Uterus (tissue), 4 donors: ENCODE measurements around the gene INAFM1. TPM values are rescaled to one million over a fixed set of nuclear protein-coding genes. Genes with fewer than 3 reads are reported as not detected.

Experiments used
- DNase-seq, 2 donors: peaks; one replicate each; pipeline ENCODE4 v3.0.0-alpha.2; 2019 to 2020
- H3K27ac ChIP-seq, 2 donors: fragments of 200-600 bp; sonication (generic); 1 replicate in 1 of 2; 2 replicates in 1 of 2; pipeline ENCODE4 v1.5.1; 2016 to 2018
- H3K27me3 ChIP-seq, 2 donors: fragments of 200-600 bp; sonication (generic); one replicate each; pipeline ENCODE4 v1.5.1; 2018 to 2019; ENCODE audit warnings: control low read depth in 1 of 2
- H3K36me3 ChIP-seq, 2 donors: fragments of 200-600 bp; sonication (generic); one replicate each; pipeline ENCODE4 v1.5.1; 2019; ENCODE audit warnings: control low read depth in 1 of 2
- H3K4me1 ChIP-seq, 2 donors: fragments of 200-600 bp; sonication (generic); one replicate each; pipeline ENCODE4 v1.5.1; 2018 to 2019; ENCODE audit warnings: control low read depth in 1 of 2
- H3K4me3 ChIP-seq, 2 donors: fragments of 200-600 bp; sonication (generic); 1 replicate in 1 of 2; 2 replicates in 1 of 2; pipeline ENCODE4 v1.5.1; 2018 to 2019; ENCODE audit warnings: mild to moderate bottlenecking in 1 of 2
- H3K9me3 ChIP-seq, 2 donors: fragments of 200-600 bp; sonication (generic); one replicate each; pipeline ENCODE4 v1.5.1; 2019; ENCODE audit warnings: control low read depth in 1 of 2
- POLR2A ChIP-seq, 2 donors: fragments of 450-650 bp; IDR thresholded peaks; one replicate each; pipeline ENCODE4 v1.6.1; 2016; ENCODE audit warnings: antibody characterized with exemption in 2 of 2, mild to moderate bottlenecking in 1 of 2, moderate library complexity in 1 of 2
- intact Hi-C: fragments of 100-400 bp; cut with DNase I; formaldehyde crosslinking; loops from one replicate; pipeline ENCODE4 v1.15.1; 2023; ENCODE audit warnings: low total_unique reads
- total RNA-seq, 4 donors: library from RNA; depleted of rRNA in 3 of 4; stranded (reverse); fragments of >200 nt in 3 of 4; gene quantifications; one replicate each; pipeline versions ENCODE4 v1.1.0 to v1.2.4, GENCODE V29; 2014 to 2023
- TF ChIP-seq, protein P1 (sequence below), 4 experiments: fragments of 200-600 bp in 2 of 4; fragments of 450-650 bp in 2 of 4; sonication (generic) in 2 of 4; IDR thresholded peaks; one replicate each; pipeline ENCODE4 v1.5.1; 2016 to 2019; ENCODE audit warnings: antibody characterized with exemption in 4 of 4, mild to moderate bottlenecking in 2 of 4, moderate library complexity in 1 of 4
- donor health status: DM: yes; HTN: yes; CAD: no.

The INAFM1 gene
- total RNA-seq, 4 donors from 2014 or later = 2.8 to 39.5 (median 13.5) TPM

DNA sequence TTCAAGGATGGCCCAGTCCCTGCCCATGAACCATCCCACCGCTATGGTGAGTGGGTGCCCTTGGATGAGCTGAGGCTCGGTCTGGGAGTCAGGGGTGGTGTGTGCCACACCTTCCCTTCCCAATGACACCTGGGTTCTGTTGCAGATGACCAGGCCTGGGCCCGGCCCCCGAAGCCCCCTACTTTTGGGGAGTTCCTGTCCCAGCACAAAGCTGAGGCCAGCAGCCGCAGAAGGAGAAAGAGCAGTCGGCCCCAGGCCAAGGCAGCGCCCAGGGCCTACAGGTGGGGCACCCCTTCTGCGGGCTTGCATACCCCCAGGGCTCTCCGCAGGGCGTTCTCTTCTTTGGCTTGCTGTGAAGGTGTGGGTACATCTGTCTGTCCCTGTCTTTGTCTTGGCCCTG lies 4.3 kb upstream of the INAFM1 start:
- Histone ChIP-seq H3K4me1 (peaks cover 0 to 5% of the 10 kb centered on the region in 2 donors), H3K36me3 (no peaks in the 10 kb centered on the region), H3K4me3 (no peak overlapping the region), H3K27me3 (no peaks in the 10 kb centered on the region), H3K27ac (no peak overlapping the region), H3K9me3 (no peaks in the 10 kb centered on the region)
- intact Hi-C loops = no loop called here
- TF ChIP-seq, protein P1, sequence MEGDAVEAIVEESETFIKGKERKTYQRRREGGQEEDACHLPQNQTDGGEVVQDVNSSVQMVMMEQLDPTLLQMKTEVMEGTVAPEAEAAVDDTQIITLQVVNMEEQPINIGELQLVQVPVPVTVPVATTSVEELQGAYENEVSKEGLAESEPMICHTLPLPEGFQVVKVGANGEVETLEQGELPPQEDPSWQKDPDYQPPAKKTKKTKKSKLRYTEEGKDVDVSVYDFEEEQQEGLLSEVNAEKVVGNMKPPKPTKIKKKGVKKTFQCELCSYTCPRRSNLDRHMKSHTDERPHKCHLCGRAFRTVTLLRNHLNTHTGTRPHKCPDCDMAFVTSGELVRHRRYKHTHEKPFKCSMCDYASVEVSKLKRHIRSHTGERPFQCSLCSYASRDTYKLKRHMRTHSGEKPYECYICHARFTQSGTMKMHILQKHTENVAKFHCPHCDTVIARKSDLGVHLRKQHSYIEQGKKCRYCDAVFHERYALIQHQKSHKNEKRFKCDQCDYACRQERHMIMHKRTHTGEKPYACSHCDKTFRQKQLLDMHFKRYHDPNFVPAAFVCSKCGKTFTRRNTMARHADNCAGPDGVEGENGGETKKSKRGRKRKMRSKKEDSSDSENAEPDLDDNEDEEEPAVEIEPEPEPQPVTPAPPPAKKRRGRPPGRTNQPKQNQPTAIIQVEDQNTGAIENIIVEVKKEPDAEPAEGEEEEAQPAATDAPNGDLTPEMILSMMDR (IDR thresholded peaks at IDR 0.05) = no peak
- TF ChIP-seq POLR2A (IDR thresholded peaks at IDR 0.05) = no peak
- no peak for DNase-seq

DNA sequence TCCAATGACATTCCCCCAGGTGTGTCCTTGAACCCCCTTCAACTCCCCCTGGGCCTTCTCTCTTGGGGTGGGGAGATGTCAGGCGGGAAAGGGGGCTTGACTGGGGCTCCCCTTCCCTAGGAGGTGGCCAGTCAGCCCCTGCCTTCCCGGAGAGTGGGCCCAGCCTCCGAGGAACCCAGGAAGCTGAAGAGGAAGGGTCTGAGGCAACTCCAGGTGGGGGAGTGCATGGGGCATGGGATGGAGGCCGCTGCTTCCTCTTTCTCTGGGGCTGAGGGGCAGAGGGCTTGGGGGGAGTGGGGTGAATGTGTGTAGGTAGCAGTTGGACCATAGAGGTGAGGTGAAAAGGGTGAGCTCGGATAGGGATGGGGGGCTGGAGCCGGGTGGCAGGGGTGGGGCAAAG lies 2.7 kb upstream of the INAFM1 start:
- TF ChIP-seq POLR2A (IDR thresholded peaks at IDR 0.05) = no peak
- TF ChIP-seq, protein P1 (IDR thresholded peaks at IDR 0.05) = no peak
- Histone ChIP-seq H3K27me3 (no peaks in the 10 kb centered on the region), H3K9me3 (no peaks in the 10 kb centered on the region), H3K4me3 (no peak overlapping the region), H3K27ac (peak overlapping the region; percentile 94 to 98), H3K4me1 (peaks cover 3 to 16% of the 10 kb centered on the region in 2 donors), H3K36me3 (no peaks in the 10 kb centered on the region)
- DNase-seq = no peak
- intact Hi-C loops = no loop called here

DNA sequence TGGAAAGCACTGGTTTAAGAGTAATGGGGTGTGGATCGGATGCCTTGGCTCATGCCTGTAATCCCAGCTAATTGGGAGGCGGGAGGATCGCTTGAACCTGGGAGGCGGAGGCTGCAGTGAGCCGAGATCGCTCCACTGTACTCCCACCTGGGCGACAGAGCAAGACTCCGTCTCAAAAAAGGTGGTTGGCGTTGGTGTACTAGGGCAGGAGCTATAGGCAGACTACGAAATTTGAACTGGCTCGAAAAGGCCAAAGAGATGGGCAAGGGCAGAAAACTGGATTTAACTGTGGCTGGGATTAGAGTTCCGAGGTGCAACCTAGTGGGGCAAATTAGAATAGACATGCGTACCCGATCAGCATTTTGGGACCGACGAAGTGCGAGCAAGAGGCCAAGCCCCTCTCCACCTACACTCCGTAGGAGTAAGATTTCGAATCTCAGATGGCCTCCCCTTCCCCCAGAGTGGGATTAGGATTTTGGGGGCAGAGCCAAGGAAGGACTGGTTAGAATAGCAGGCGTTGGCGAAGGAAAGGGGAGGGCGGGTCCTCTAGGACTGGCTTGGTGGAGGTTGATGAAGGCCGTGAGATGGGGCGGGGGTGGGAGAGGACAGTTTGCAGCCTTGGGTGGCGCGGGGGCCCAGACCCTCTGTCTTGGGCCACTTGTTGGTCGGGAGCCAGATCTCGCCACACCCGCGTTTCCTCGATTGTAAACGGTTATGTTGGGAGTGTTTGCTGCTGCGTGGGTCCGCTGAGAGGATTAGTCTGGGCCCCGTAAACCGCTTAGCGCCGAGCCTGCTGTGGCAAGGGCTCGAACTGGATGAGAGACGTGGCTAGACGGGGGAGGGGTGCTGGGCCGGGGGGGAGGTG lies 2.0 kb upstream of the INAFM1 start:
- no peaks in the 10 kb centered on the region for H3K27me3 ChIP-seq
- intact Hi-C loops = no loop called here
- H3K4me3 ChIP-seq = peak overlapping the region; percentile 54 to 63
- peaks cover 3 to 16% of the 10 kb centered on the region in 2 donors for H3K4me1 ChIP-seq
- peak in 1 of 2 donors; percentile 71 for DNase-seq
- H3K36me3 ChIP-seq = no peaks in the 10 kb centered on the region
- H3K9me3 ChIP-seq = no peaks in the 10 kb centered on the region
- peak overlapping the region; percentile 94 to 98 for H3K27ac ChIP-seq
- TF ChIP-seq, protein P1 (IDR thresholded peaks at IDR 0.05) = peak in 1 of 4 experiments; percentile 16
- TF ChIP-seq POLR2A (IDR thresholded peaks at IDR 0.05) = no peak

DNA sequence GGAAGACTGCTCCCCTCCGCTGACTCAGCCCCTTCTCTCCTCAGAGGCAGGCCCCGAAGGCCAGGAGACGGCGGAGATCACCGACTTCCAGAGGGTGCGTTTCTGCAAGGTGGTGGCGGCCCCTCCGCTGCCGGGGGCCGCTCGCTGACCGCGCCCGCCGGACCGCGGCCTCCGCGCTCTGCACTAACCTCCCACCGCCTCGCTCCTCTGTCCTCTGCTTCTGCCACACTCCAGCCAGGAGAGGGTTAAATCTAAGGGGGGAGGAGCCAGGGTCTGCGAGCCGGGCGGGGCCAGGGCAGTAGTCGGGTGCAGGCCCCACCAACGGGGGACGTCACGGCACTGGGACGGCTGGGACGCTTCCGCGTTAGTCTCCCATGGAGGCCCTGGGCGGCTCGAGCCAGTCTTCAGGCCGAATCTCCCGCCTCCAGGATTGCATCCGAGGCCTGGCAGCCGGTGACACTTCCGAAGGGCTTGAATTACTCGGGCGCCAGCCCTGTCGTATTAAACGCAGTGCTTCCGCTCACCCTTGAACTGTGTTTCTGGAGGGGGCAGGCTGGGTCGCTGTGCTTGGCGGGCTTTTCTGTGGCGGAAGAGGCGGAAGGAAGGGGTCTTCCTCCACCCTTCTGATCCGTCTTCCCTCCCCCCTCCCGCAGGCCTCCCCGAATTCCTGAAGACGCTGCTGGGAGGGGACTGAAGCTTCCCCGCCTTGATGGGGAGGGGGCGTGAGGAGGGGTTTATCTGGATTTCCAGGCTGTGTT lies 1.2 kb upstream of the INAFM1 start:
- DNase-seq = peak; percentile 92 to 93
- Histone ChIP-seq H3K4me3 (peak overlapping the region; percentile 54 to 63), H3K9me3 (no peaks in the 10 kb centered on the region), H3K27me3 (no peaks in the 10 kb centered on the region), H3K27ac (peak overlapping the region; percentile 94 to 98), H3K4me1 (peaks cover 3 to 16% of the 10 kb centered on the region in 2 donors), H3K36me3 (no peaks in the 10 kb centered on the region)
- peak; percentile 77 to 82 for TF ChIP-seq POLR2A (IDR thresholded peaks at IDR 0.05)
- TF ChIP-seq, protein P1 (IDR thresholded peaks at IDR 0.05) = peak in 1 of 4 experiments; percentile 14
- intact Hi-C loops = no loop called here
